ENCODE results near the gene TXNDC8. TPM values are rescaled to one million over a fixed set of nuclear protein-coding genes. Genes with fewer than 3 reads are reported as not detected.

TXNDC8 gene
- total RNA-seq, 1 experiment from 2014 or later: not detected

DNA sequence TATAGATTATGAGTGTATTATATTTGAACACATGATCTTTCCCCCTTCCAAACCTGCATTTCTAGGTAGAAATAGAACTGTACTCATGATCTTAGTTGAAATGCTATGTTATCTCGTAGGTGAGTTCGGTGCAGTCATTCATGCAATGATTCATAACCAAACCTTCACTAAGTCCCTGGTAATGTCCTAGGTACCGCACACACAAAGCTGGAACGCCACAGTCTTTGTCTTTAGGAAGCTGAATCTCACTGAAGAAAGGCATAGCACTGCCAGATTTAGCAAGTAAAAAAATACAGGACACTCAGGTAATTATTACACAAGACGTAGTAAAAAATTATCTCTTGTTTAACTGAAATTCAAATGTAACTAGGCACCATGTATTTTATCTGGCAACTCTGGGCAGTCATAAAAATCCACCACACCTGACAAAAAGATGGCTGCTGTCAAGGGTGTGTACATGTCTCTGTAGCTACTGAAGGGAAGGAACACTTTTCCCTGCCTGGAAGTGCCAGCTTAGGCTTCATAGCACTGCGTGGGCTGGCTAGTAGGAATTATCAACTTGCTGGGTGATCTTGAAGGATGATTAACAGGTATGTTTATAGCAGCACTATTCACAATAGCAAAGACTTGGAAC is 53.3 kb downstream of the TXNDC8 start:
- no peak overlapping the region for H2AFZ ChIP-seq (ENCODE audit: low read length)
- no peaks in the 10 kb centered on the region for H3K9me2 ChIP-seq (replicated peaks; ENCODE audit: insufficient read depth, low read length)
- no peaks in the 10 kb centered on the region for H3K36me3 ChIP-seq (ENCODE audit: insufficient read depth, low read length)
- no peak overlapping the region for H3K9ac ChIP-seq (ENCODE audit: low read length)
- H3K27ac ChIP-seq (ENCODE audit: low read length): no peak overlapping the region
- no peak for DNase-seq
- H3K4me3 ChIP-seq (ENCODE audit: low read length): no peak overlapping the region
- H3K9me3 ChIP-seq (ENCODE audit: low read length): no peaks in the 10 kb centered on the region
- no peak overlapping the region for H3K4me2 ChIP-seq (ENCODE audit: low read depth, low read length, poor library complexity, severe bottlenecking)
- H4K20me1 ChIP-seq (ENCODE audit: insufficient read depth, low read depth, low read length): no peaks in the 10 kb centered on the region
- H3K79me2 ChIP-seq (ENCODE audit: low read length): no peaks in the 10 kb centered on the region
- H3K4me1 ChIP-seq (ENCODE audit: low read length): no peaks in the 10 kb centered on the region
- no peaks in the 10 kb centered on the region for H3K27me3 ChIP-seq (ENCODE audit: low read length)

- Histone ChIP-seq H3K27ac (ENCODE audit: low read length) (no peak overlapping the region), H3K27me3 (ENCODE audit: low read length) (no peaks in the 10 kb centered on the region), H3K9me3 (ENCODE audit: low read length) (no peaks in the 10 kb centered on the region), H3K4me3 (ENCODE audit: low read length) (no peak overlapping the region), H3K79me2 (ENCODE audit: low read length) (no peaks in the 10 kb centered on the region), H4K20me1 (ENCODE audit: insufficient read depth, low read depth, low read length) (no peaks in the 10 kb centered on the region), H3K4me1 (ENCODE audit: low read length) (no peaks in the 10 kb centered on the region), H3K9me2 (replicated peaks; ENCODE audit: insufficient read depth, low read length) (no peaks in the 10 kb centered on the region), H2AFZ (ENCODE audit: low read length) (no peak overlapping the region), H3K4me2 (ENCODE audit: low read depth, low read length, poor library complexity, severe bottlenecking) (no peak overlapping the region), H3K9ac (ENCODE audit: low read length) (no peak overlapping the region), H3K36me3 (ENCODE audit: insufficient read depth, low read length) (no peaks in the 10 kb centered on the region)
- no peak for DNase-seq
Measured at GRCh38 chr9:110283751-110284150, 53.9 kb downstream of the TXNDC8 start.

- H3K27ac ChIP-seq (ENCODE audit: low read length): no peak overlapping the region
- no peak overlapping the region for H2AFZ ChIP-seq (ENCODE audit: low read length)
Measured at GRCh38 chr9:110282739-110283081, 55.0 kb downstream of the TXNDC8 start.

DNA sequence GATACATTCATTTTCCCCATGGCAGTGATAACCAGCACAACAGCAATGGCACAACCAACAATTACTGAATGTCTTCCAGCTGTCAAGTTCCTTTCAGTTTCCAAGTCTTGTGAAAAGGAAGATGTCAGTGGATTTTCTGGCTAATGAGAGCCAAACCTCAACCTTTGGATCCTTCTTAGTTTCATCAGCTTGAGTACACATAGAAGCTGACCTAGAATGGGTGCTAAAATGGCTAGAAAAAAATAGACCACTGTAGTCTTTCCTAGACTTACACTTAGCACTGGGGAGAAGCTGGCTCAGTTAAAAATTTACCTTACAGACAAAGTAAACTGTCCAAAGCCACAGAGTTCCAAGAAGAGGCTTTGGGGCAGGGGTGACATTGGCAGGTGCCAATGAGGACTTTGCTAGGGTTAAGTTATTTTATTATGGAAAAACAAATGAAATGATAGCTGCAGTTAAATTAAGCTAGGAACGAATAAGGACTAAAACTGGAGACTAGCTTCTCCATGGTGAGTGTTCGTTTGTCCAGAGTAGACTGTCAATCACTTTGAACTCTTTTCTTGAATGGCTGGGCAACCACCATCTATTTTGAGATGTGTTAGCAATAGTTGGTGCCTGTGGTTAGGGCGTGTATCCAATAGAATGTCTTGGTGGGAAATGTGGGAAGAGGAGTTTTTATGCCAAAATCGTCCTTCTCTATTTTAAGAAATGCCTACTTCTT is 55.5 kb downstream of the TXNDC8 start:
- Histone ChIP-seq H3K36me3 (ENCODE audit: insufficient read depth, low read length) (no peaks in the 10 kb centered on the region), H3K4me3 (ENCODE audit: low read length) (no peak overlapping the region), H3K79me2 (ENCODE audit: low read length) (no peaks in the 10 kb centered on the region), H3K27ac (ENCODE audit: low read length) (no peak overlapping the region), H3K9me3 (ENCODE audit: low read length) (no peaks in the 10 kb centered on the region), H3K9ac (ENCODE audit: low read length) (no peak overlapping the region), H3K9me2 (replicated peaks; ENCODE audit: insufficient read depth, low read length) (no peaks in the 10 kb centered on the region), H3K4me1 (ENCODE audit: low read length) (no peaks in the 10 kb centered on the region), H3K4me2 (ENCODE audit: low read depth, low read length, poor library complexity, severe bottlenecking) (no peak overlapping the region), H3K27me3 (ENCODE audit: low read length) (no peaks in the 10 kb centered on the region), H2AFZ (ENCODE audit: low read length) (no peak overlapping the region), H4K20me1 (ENCODE audit: insufficient read depth, low read depth, low read length) (no peaks in the 10 kb centered on the region)
- no peak for DNase-seq

More at GRCh38 chr9:110282739-110283081, 55.0 kb downstream of the TXNDC8 start:
- H3K36me3 ChIP-seq (ENCODE audit: insufficient read depth, low read length): no peaks in the 10 kb centered on the region
- no peak overlapping the region for H3K9ac ChIP-seq (ENCODE audit: low read length)
- H3K27me3 ChIP-seq (ENCODE audit: low read length): no peaks in the 10 kb centered on the region
- no peaks in the 10 kb centered on the region for H3K79me2 ChIP-seq (ENCODE audit: low read length)
- H3K9me3 ChIP-seq (ENCODE audit: low read length): no peaks in the 10 kb centered on the region
- no peak overlapping the region for H3K4me2 ChIP-seq (ENCODE audit: low read depth, low read length, poor library complexity, severe bottlenecking)
- no peak overlapping the region for H3K4me3 ChIP-seq (ENCODE audit: low read length)
- no peaks in the 10 kb centered on the region for H4K20me1 ChIP-seq (ENCODE audit: insufficient read depth, low read depth, low read length)
- no peaks in the 10 kb centered on the region for H3K9me2 ChIP-seq (replicated peaks; ENCODE audit: insufficient read depth, low read length)
- H3K4me1 ChIP-seq (ENCODE audit: low read length): no peaks in the 10 kb centered on the region
- DNase-seq: no peak

DNA sequence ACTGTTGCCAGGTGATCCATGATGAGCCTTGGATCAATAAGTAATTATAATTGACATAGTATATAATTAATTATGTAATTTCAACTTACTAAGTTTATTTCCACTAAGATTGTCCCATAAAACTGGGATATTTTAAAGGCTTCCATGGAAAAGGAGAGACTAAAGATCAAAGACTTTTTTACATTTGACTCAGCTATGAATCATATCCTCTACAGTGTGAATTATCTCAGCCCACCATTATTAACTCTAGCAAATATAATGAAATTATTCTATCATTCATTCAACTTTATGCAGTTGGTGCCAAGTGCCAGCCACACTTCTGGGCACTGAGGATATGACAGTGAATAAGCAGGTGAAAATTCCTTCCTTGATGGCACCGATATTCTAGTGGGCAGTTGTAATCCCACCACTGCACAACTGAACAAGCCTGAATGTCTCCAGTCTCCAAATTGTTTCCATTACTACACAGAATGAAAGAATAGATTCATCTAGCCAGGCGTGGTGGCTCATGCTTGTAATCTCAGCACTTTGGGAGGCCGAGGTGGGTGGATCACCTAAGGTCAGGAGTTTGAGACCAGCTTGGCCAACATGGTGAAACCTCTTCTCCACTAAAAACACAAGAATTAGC is 59.5 kb downstream of the TXNDC8 start:
- Histone ChIP-seq H3K4me1 (ENCODE audit: low read length) (no peaks in the 10 kb centered on the region), H3K4me2 (ENCODE audit: low read depth, low read length, poor library complexity, severe bottlenecking) (no peak overlapping the region), H3K79me2 (ENCODE audit: low read length) (no peaks in the 10 kb centered on the region), H2AFZ (ENCODE audit: low read length) (no peak overlapping the region), H3K9me2 (replicated peaks; ENCODE audit: insufficient read depth, low read length) (no peaks in the 10 kb centered on the region), H3K4me3 (ENCODE audit: low read length) (no peak overlapping the region), H3K27ac (ENCODE audit: low read length) (no peak overlapping the region), H3K9me3 (ENCODE audit: low read length) (no peaks in the 10 kb centered on the region), H3K27me3 (ENCODE audit: low read length) (no peaks in the 10 kb centered on the region), H3K9ac (ENCODE audit: low read length) (no peak overlapping the region), H3K36me3 (ENCODE audit: insufficient read depth, low read length) (no peaks in the 10 kb centered on the region), H4K20me1 (ENCODE audit: insufficient read depth, low read depth, low read length) (no peaks in the 10 kb centered on the region)
- DNase-seq: no peak

GRCh38 chr9:110276781-110277180 is 60.9 kb downstream of the TXNDC8 start:
- no peak overlapping the region for H3K4me3 ChIP-seq (ENCODE audit: low read length)
- no peak overlapping the region for H3K27ac ChIP-seq (ENCODE audit: low read length)
- no peak overlapping the region for H3K9ac ChIP-seq (ENCODE audit: low read length)
- no peaks in the 10 kb centered on the region for H3K4me1 ChIP-seq (ENCODE audit: low read length)
- no peak overlapping the region for H2AFZ ChIP-seq (ENCODE audit: low read length)
- H3K9me2 ChIP-seq (replicated peaks; ENCODE audit: insufficient read depth, low read length): no peaks in the 10 kb centered on the region
- no peaks in the 10 kb centered on the region for H3K36me3 ChIP-seq (ENCODE audit: insufficient read depth, low read length)
- no peaks in the 10 kb centered on the region for H4K20me1 ChIP-seq (ENCODE audit: insufficient read depth, low read depth, low read length)
- no peak overlapping the region for H3K4me2 ChIP-seq (ENCODE audit: low read depth, low read length, poor library complexity, severe bottlenecking)
- DNase-seq: no peak
- no peaks in the 10 kb centered on the region for H3K9me3 ChIP-seq (ENCODE audit: low read length)
- no peaks in the 10 kb centered on the region for H3K27me3 ChIP-seq (ENCODE audit: low read length)
- no peaks in the 10 kb centered on the region for H3K79me2 ChIP-seq (ENCODE audit: low read length)

- H2AFZ ChIP-seq (ENCODE audit: low read length): no peak overlapping the region
- H3K79me2 ChIP-seq (ENCODE audit: low read length): no peaks in the 10 kb centered on the region
- no peaks in the 10 kb centered on the region for H4K20me1 ChIP-seq (ENCODE audit: insufficient read depth, low read depth, low read length)
- no peak overlapping the region for H3K4me2 ChIP-seq (ENCODE audit: low read depth, low read length, poor library complexity, severe bottlenecking)
- H3K27ac ChIP-seq (ENCODE audit: low read length): no peak overlapping the region
- H3K9me3 ChIP-seq (ENCODE audit: low read length): no peaks in the 10 kb centered on the region
- H3K4me1 ChIP-seq (ENCODE audit: low read length): no peaks in the 10 kb centered on the region
- DNase-seq: no peak
- no peaks in the 10 kb centered on the region for H3K9me2 ChIP-seq (replicated peaks; ENCODE audit: insufficient read depth, low read length)
- no peaks in the 10 kb centered on the region for H3K36me3 ChIP-seq (ENCODE audit: insufficient read depth, low read length)
- no peak overlapping the region for H3K9ac ChIP-seq (ENCODE audit: low read length)
- H3K27me3 ChIP-seq (ENCODE audit: low read length): no peaks in the 10 kb centered on the region
- H3K4me3 ChIP-seq (ENCODE audit: low read length): no peak overlapping the region
Measured at GRCh38 chr9:110270211-110270995, 67.3 kb downstream of the TXNDC8 start.

GRCh38 chr9:110266795-110267194 is 70.9 kb downstream of the TXNDC8 start:
- no peak for DNase-seq
- H3K9ac ChIP-seq (ENCODE audit: low read length): no peak overlapping the region
- H3K79me2 ChIP-seq (ENCODE audit: low read length): no peaks in the 10 kb centered on the region
- H3K4me1 ChIP-seq (ENCODE audit: low read length): no peaks in the 10 kb centered on the region
- no peaks in the 10 kb centered on the region for H4K20me1 ChIP-seq (ENCODE audit: insufficient read depth, low read depth, low read length)
- no peaks in the 10 kb centered on the region for H3K36me3 ChIP-seq (ENCODE audit: insufficient read depth, low read length)
- no peak overlapping the region for H3K4me3 ChIP-seq (ENCODE audit: low read length)
- no peak overlapping the region for H2AFZ ChIP-seq (ENCODE audit: low read length)
- no peaks in the 10 kb centered on the region for H3K9me3 ChIP-seq (ENCODE audit: low read length)
- H3K9me2 ChIP-seq (replicated peaks; ENCODE audit: insufficient read depth, low read length): no peaks in the 10 kb centered on the region
- no peak overlapping the region for H3K4me2 ChIP-seq (ENCODE audit: low read depth, low read length, poor library complexity, severe bottlenecking)
- H3K27ac ChIP-seq (ENCODE audit: low read length): no peak overlapping the region
- H3K27me3 ChIP-seq (ENCODE audit: low read length): no peaks in the 10 kb centered on the region
